Central memory CD8-positive, alpha-beta T cell (primary cell): Measurements from ENCODE around the gene IGSF21.

Experiments used
- ATAC-seq: fragments of 150-1000 bp; cut with Tn5 transposase; replicated peaks from 2 replicates; pipeline ENCODE4 v1.10.0; 2022; ENCODE audit warnings: mild to moderate bottlenecking, moderate FRiP score, moderate number of reproducible peaks; ENCODE audit not compliant: poor library complexity, severe bottlenecking; ENCODE audit errors: extremely low read depth
- DNase-seq, 2 donors: peaks; one replicate each; pipeline ENCODE4 v3.0.0; 2021; ENCODE audit warnings: low spot score in 2 of 2
- H3K27ac Mint-ChIP-seq: one replicate; pipeline ENCODE4 v1.8.0; 2022; ENCODE audit warnings: low read depth, mild to moderate bottlenecking, moderate library complexity, mixed read lengths
- H3K27me3 Mint-ChIP-seq: one replicate; pipeline ENCODE4 v1.8.0; 2022; ENCODE audit warnings: mixed read lengths
- H3K36me3 Mint-ChIP-seq: one replicate; pipeline ENCODE4 v1.8.0; 2022; ENCODE audit warnings: mild to moderate bottlenecking, moderate library complexity, mixed read lengths; ENCODE audit not compliant: insufficient read depth
- H3K4me1 Mint-ChIP-seq: one replicate; pipeline ENCODE4 v1.8.0; 2022; ENCODE audit warnings: mixed read lengths
- H3K4me3 Mint-ChIP-seq: one replicate; pipeline ENCODE4 v1.8.0; 2022; ENCODE audit warnings: mild to moderate bottlenecking, moderate library complexity, mixed read lengths
- H3K9me3 Mint-ChIP-seq: one replicate; pipeline ENCODE4 v1.8.0; 2022; ENCODE audit warnings: mixed read lengths

Gene IGSF21

GRCh38 chr1:18333220-18333619 is 225.6 kb downstream of the IGSF21 start:
- Mint-ChIP-seq H3K4me3 (no peak overlapping the region), H3K27me3 (peaks cover 48% of the 10 kb centered on the region), H3K4me1 (no peaks in the 10 kb centered on the region), H3K27ac (no peak overlapping the region), H3K36me3 (no peaks in the 10 kb centered on the region), H3K9me3 (no peaks in the 10 kb centered on the region)
- DNase-seq = no peak
- no peak for ATAC-seq

GRCh38 chr1:18336801-18337200 is 229.2 kb downstream of the IGSF21 start:
- Mint-ChIP-seq H3K4me1 (no peaks in the 10 kb centered on the region), H3K4me3 (no peak overlapping the region)

GRCh38 chr1:18337757-18338156 is 230.2 kb downstream of the IGSF21 start:
- ATAC-seq (no peak), DNase-seq (no peak)
- Mint-ChIP-seq H3K4me3 (no peak overlapping the region), H3K4me1 (no peaks in the 10 kb centered on the region), H3K9me3 (no peaks in the 10 kb centered on the region), H3K36me3 (peaks cover 1% of the 10 kb centered on the region), H3K27me3 (peaks cover 20% of the 10 kb centered on the region), H3K27ac (no peak overlapping the region)

More at GRCh38 chr1:18336801-18337200, 229.2 kb downstream of the IGSF21 start:
- ATAC-seq = no peak
- Mint-ChIP-seq H3K27ac (no peak overlapping the region), H3K36me3 (peaks cover 1% of the 10 kb centered on the region), H3K27me3 (peaks cover 30% of the 10 kb centered on the region), H3K9me3 (no peaks in the 10 kb centered on the region)
- no peak for DNase-seq

- no peak overlapping the region for H3K4me3 Mint-ChIP-seq
- ATAC-seq (no peak), DNase-seq (no peak)
- peaks cover 20% of the 10 kb centered on the region for H3K27me3 Mint-ChIP-seq
- no peaks in the 10 kb centered on the region for H3K9me3 Mint-ChIP-seq
- no peak overlapping the region for H3K27ac Mint-ChIP-seq
- H3K4me1 Mint-ChIP-seq = no peaks in the 10 kb centered on the region
- H3K36me3 Mint-ChIP-seq = peaks cover 1% of the 10 kb centered on the region
These were observed 231.6 kb downstream of the IGSF21 start for GRCh38 chr1:18339161-18339560.

- no peaks in the 10 kb centered on the region for H3K9me3 Mint-ChIP-seq
- no peaks in the 10 kb centered on the region for H3K4me1 Mint-ChIP-seq
- DNase-seq (no peak), ATAC-seq (no peak)
- no peak overlapping the region for H3K4me3 Mint-ChIP-seq
- H3K27ac Mint-ChIP-seq = no peak overlapping the region
- peaks cover 17% of the 10 kb centered on the region for H3K27me3 Mint-ChIP-seq
- peaks cover 1% of the 10 kb centered on the region for H3K36me3 Mint-ChIP-seq
These were observed 232.7 kb downstream of the IGSF21 start for GRCh38 chr1:18340158-18340764.

GRCh38 chr1:18340787-18341186 is 233.2 kb downstream of the IGSF21 start:
- ATAC-seq (no peak), DNase-seq (no peak)
- Mint-ChIP-seq H3K9me3 (no peaks in the 10 kb centered on the region), H3K36me3 (peaks cover 1% of the 10 kb centered on the region), H3K4me1 (no peaks in the 10 kb centered on the region), H3K27ac (no peak overlapping the region), H3K27me3 (peaks cover 13% of the 10 kb centered on the region), H3K4me3 (no peak overlapping the region)

GRCh38 chr1:18341291-18342069 is 233.9 kb downstream of the IGSF21 start:
- Mint-ChIP-seq H3K36me3 (peaks cover 1% of the 10 kb centered on the region), H3K27ac (no peak overlapping the region), H3K9me3 (no peaks in the 10 kb centered on the region), H3K4me1 (no peaks in the 10 kb centered on the region), H3K27me3 (peaks cover 19% of the 10 kb centered on the region), H3K4me3 (no peak overlapping the region)
- ATAC-seq (no peak), DNase-seq (no peak)

GRCh38 chr1:18342744-18343143 is 235.1 kb downstream of the IGSF21 start:
- Mint-ChIP-seq H3K36me3 (peaks cover 1% of the 10 kb centered on the region), H3K27ac (no peak overlapping the region), H3K4me1 (no peaks in the 10 kb centered on the region), H3K9me3 (no peaks in the 10 kb centered on the region), H3K27me3 (peaks cover 14% of the 10 kb centered on the region), H3K4me3 (no peak overlapping the region)
- no peak for ATAC-seq
- no peak for DNase-seq

GRCh38 chr1:18343581-18343980 is 236.0 kb downstream of the IGSF21 start:
- H3K4me1 Mint-ChIP-seq = no peaks in the 10 kb centered on the region
- H3K4me3 Mint-ChIP-seq = no peak overlapping the region
- H3K27ac Mint-ChIP-seq = no peak overlapping the region
- peaks cover 11% of the 10 kb centered on the region for H3K27me3 Mint-ChIP-seq
- no peak for DNase-seq
- no peak for ATAC-seq
- H3K36me3 Mint-ChIP-seq = peaks cover 1% of the 10 kb centered on the region
- H3K9me3 Mint-ChIP-seq = no peaks in the 10 kb centered on the region

- H3K4me1 Mint-ChIP-seq = no peaks in the 10 kb centered on the region
These were observed 237.2 kb downstream of the IGSF21 start for GRCh38 chr1:18344755-18345154.

GRCh38 chr1:18347559-18347958 is 240.0 kb downstream of the IGSF21 start:
- Mint-ChIP-seq H3K27me3 (peaks cover 49% of the 10 kb centered on the region), H3K4me1 (no peaks in the 10 kb centered on the region), H3K9me3 (no peaks in the 10 kb centered on the region), H3K4me3 (no peak overlapping the region), H3K36me3 (peaks cover 2% of the 10 kb centered on the region), H3K27ac (no peak overlapping the region)
- DNase-seq (no peak), ATAC-seq (no peak)

More at GRCh38 chr1:18344755-18345154, 237.2 kb downstream of the IGSF21 start:
- peaks cover 23% of the 10 kb centered on the region for H3K27me3 Mint-ChIP-seq
- peaks cover 1% of the 10 kb centered on the region for H3K36me3 Mint-ChIP-seq
- no peak overlapping the region for H3K4me3 Mint-ChIP-seq
- ATAC-seq (no peak), DNase-seq (no peak)
- no peak overlapping the region for H3K27ac Mint-ChIP-seq
- no peaks in the 10 kb centered on the region for H3K9me3 Mint-ChIP-seq

GRCh38 chr1:18348354-18348753 is 240.8 kb downstream of the IGSF21 start:
- Mint-ChIP-seq H3K4me1 (no peaks in the 10 kb centered on the region), H3K36me3 (peaks cover 2% of the 10 kb centered on the region), H3K9me3 (no peaks in the 10 kb centered on the region), H3K4me3 (no peak overlapping the region), H3K27ac (no peak overlapping the region), H3K27me3 (peaks cover 56% of the 10 kb centered on the region)
- ATAC-seq (no peak), DNase-seq (no peak)

- Mint-ChIP-seq H3K27me3 (peaks cover 74% of the 10 kb centered on the region), H3K9me3 (no peaks in the 10 kb centered on the region), H3K36me3 (peaks cover 2% of the 10 kb centered on the region), H3K27ac (no peak overlapping the region), H3K4me3 (no peak overlapping the region), H3K4me1 (no peaks in the 10 kb centered on the region)
- DNase-seq (no peak), ATAC-seq (no peak)
These were observed 243.1 kb downstream of the IGSF21 start for GRCh38 chr1:18350747-18351146.
